ENCODE measurements around the gene FAM187B. TPM values are rescaled to one million over a fixed set of nuclear protein-coding genes. Genes with fewer than 3 reads are reported as not detected.

The FAM187B gene
- total RNA-seq, 1 experiment from 2014 or later = not detected

DNA sequence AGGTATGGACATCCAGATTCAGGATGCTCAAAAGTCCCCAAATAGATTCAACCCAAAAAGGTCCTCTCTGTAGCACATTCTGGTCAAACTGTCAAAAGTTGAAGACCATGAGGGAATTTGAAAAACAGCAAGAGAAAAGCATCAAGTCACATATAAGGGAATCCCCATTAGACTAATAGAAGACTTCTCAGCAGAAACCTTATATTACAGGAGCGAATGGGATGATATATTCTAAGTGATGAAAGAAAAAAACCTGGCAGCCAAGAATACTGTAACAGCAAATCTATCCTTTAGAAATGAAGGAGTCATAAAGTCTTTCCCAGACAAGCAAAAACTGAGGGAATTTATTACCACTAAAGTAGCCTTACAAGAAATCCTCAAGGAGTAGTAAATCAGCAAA is 44.3 kb downstream of the FAM187B start:
- Histone ChIP-seq H3K9ac (ENCODE audit: low read length) (no peak overlapping the region), H3K4me2 (ENCODE audit: low read length) (no peak overlapping the region), H2AFZ (ENCODE audit: low read depth, low read length, poor library complexity, severe bottlenecking) (no peak overlapping the region), H3K9me3 (ENCODE audit: control insufficient read depth in 1 of 2, insufficient read depth in 1 of 2, low read depth in 1 of 2, low read length in 2 of 2) (no peaks in the 10 kb centered on the region), H3K27me3 (ENCODE audit: insufficient read depth, low read length) (no peaks in the 10 kb centered on the region), H3K9me2 (ENCODE audit: insufficient read depth) (no peaks in the 10 kb centered on the region), H3K36me3 (ENCODE audit: control insufficient read depth in 1 of 2, insufficient read depth in 2 of 2, low read length in 2 of 2) (no peaks in the 10 kb centered on the region), H3K27ac (ENCODE audit: low read depth, low read length) (no peak overlapping the region), H3K79me2 (ENCODE audit: insufficient read depth, low read length) (no peaks in the 10 kb centered on the region), H4K20me1 (ENCODE audit: insufficient read depth) (no peaks in the 10 kb centered on the region), H3K4me3 (replicated peaks in 1 of 2; ENCODE audit: low read depth in 1 of 2, low read length in 2 of 2) (no peak overlapping the region), H3K4me1 (ENCODE audit: control insufficient read depth in 1 of 2, insufficient read depth in 2 of 2, low read length in 2 of 2) (no peaks in the 10 kb centered on the region)
- DNase-seq (ENCODE audit: low read depth, low spot score) (no peak), ATAC-seq (no peak)
- ChIA-PET CTCF (no interaction called here), RAD21 (ENCODE audit: low non-redundant PET in 1 of 2, low total read pairs in 2 of 2, uncharacterized antibody in 2 of 2, unreplicated experiment in 2 of 2) (no interaction called here), POLR2A (no interaction called here)
- no peak for TF ChIP-seq ELF1 (IDR thresholded peaks at IDR 0.05; ENCODE audit: borderline replicate concordance, low read depth)
- no peak for TF ChIP-seq ZFX (IDR thresholded peaks at IDR 0.05)
- TF ChIP-seq, protein P1, sequence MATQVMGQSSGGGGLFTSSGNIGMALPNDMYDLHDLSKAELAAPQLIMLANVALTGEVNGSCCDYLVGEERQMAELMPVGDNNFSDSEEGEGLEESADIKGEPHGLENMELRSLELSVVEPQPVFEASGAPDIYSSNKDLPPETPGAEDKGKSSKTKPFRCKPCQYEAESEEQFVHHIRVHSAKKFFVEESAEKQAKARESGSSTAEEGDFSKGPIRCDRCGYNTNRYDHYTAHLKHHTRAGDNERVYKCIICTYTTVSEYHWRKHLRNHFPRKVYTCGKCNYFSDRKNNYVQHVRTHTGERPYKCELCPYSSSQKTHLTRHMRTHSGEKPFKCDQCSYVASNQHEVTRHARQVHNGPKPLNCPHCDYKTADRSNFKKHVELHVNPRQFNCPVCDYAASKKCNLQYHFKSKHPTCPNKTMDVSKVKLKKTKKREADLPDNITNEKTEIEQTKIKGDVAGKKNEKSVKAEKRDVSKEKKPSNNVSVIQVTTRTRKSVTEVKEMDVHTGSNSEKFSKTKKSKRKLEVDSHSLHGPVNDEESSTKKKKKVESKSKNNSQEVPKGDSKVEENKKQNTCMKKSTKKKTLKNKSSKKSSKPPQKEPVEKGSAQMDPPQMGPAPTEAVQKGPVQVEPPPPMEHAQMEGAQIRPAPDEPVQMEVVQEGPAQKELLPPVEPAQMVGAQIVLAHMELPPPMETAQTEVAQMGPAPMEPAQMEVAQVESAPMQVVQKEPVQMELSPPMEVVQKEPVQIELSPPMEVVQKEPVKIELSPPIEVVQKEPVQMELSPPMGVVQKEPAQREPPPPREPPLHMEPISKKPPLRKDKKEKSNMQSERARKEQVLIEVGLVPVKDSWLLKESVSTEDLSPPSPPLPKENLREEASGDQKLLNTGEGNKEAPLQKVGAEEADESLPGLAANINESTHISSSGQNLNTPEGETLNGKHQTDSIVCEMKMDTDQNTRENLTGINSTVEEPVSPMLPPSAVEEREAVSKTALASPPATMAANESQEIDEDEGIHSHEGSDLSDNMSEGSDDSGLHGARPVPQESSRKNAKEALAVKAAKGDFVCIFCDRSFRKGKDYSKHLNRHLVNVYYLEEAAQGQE (IDR thresholded peaks at IDR 0.05; ENCODE audit: low read depth) = no peak
- TF ChIP-seq, protein P2, sequence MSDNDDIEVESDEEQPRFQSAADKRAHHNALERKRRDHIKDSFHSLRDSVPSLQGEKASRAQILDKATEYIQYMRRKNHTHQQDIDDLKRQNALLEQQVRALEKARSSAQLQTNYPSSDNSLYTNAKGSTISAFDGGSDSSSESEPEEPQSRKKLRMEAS (IDR thresholded peaks at IDR 0.05) = no peak
- no peak for TF ChIP-seq EZH2 (IDR thresholded peaks at IDR 0.05)
- TF ChIP-seq POLR2AphosphoS5 (IDR thresholded peaks at IDR 0.05; ENCODE audit: low read depth, low read length) = no peak
- TF ChIP-seq, protein P3, sequence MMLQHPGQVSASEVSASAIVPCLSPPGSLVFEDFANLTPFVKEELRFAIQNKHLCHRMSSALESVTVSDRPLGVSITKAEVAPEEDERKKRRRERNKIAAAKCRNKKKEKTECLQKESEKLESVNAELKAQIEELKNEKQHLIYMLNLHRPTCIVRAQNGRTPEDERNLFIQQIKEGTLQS (IDR thresholded peaks at IDR 0.05) = no peak
- no TSS peak for BruUV-seq (replicated peaks)
- intact Hi-C loops (cut with micrococcal nuclease) = no loop called here

Data from HCT116 (cell line).